ENCODE results near the gene WDR89. TPM values are rescaled to one million over a fixed set of nuclear protein-coding genes. Genes with fewer than 3 reads are reported as not detected.

Gene WDR89
- total and polyA plus RNA-seq, 7 donors = 5.9 to 12.3 (median 9.7) TPM

- WGBS, 3 donors = 63 to 67% (median 66%) methylated on average over 7 of the region's 7 CpGs
- Histone ChIP-seq H3K4me3 (no peak overlapping the region), H3K27me3 (ENCODE audit: insufficient read depth in 3 of 3, low read length in 2 of 3) (no peaks in the 10 kb centered on the region), H3K4me1 (no peaks in the 10 kb centered on the region), H3K9me3 (no peaks in the 10 kb centered on the region), H3K27ac (no peak overlapping the region), H3K36me3 (ENCODE audit: insufficient read depth in 1 of 2, low read depth in 1 of 2) (peaks cover 0 to 14% of the 10 kb centered on the region in 2 donors)
- peak in 1 of 4 donors; percentile 30 for ATAC-seq
- intact Hi-C loops (cut with DNase I) = no loop called here
- DNase-seq = no peak
- no peak for TF ChIP-seq CTCF (IDR thresholded peaks at IDR 0.05)
Observed at GRCh38 chr14:63673886-63674497, 32.3 kb upstream of the WDR89 start.

- ATAC-seq (no peak), DNase-seq (no peak)
- 85 to 88% (median 87%) methylated on average over 5 of the region's 5 CpGs for WGBS, 3 donors
Observed at GRCh38 chr14:63673255-63673654, 31.6 kb upstream of the WDR89 start.

GRCh38 chr14:63672417-63673180, 30.9 kb upstream of the WDR89 start:
- 58 to 65% (median 61%) methylated on average over 7 of the region's 7 CpGs for WGBS, 3 donors

More at GRCh38 chr14:63673255-63673654, 31.6 kb upstream of the WDR89 start:
- no peak overlapping the region for H3K4me3 ChIP-seq
- intact Hi-C loops (cut with DNase I) = no loop called here
- no peak for TF ChIP-seq CTCF (IDR thresholded peaks at IDR 0.05)
- H3K27ac ChIP-seq = no peak overlapping the region
- H3K9me3 ChIP-seq = no peaks in the 10 kb centered on the region
- H3K4me1 ChIP-seq = no peaks in the 10 kb centered on the region
- H3K27me3 ChIP-seq (ENCODE audit: insufficient read depth in 3 of 3, low read length in 2 of 3) = no peaks in the 10 kb centered on the region
- peaks cover 0 to 14% of the 10 kb centered on the region in 2 donors for H3K36me3 ChIP-seq (ENCODE audit: insufficient read depth in 1 of 2, low read depth in 1 of 2)

GRCh38 chr14:63671987-63672386, 30.3 kb upstream of the WDR89 start:
- 82 to 87% (median 83%) methylated on average over 3 of the region's 3 CpGs for WGBS, 3 donors
- Histone ChIP-seq H3K27me3 (ENCODE audit: insufficient read depth in 3 of 3, low read length in 2 of 3) (no peaks in the 10 kb centered on the region), H3K4me3 (no peak overlapping the region), H3K27ac (no peak overlapping the region), H3K4me1 (no peaks in the 10 kb centered on the region), H3K9me3 (no peaks in the 10 kb centered on the region), H3K36me3 (ENCODE audit: insufficient read depth in 1 of 2, low read depth in 1 of 2) (peaks cover 0 to 8% of the 10 kb centered on the region in 2 donors)
- DNase-seq (no peak), ATAC-seq (no peak)
- no peak for TF ChIP-seq CTCF (IDR thresholded peaks at IDR 0.05)
- intact Hi-C loops (cut with DNase I) = no loop called here

More at GRCh38 chr14:63672417-63673180, 30.9 kb upstream of the WDR89 start:
- ATAC-seq (no peak), DNase-seq (no peak)
- intact Hi-C loops (cut with DNase I) = no loop called here
- TF ChIP-seq CTCF (IDR thresholded peaks at IDR 0.05) = no peak
- Histone ChIP-seq H3K27ac (no peak overlapping the region), H3K9me3 (no peaks in the 10 kb centered on the region), H3K4me3 (no peak overlapping the region), H3K36me3 (ENCODE audit: insufficient read depth in 1 of 2, low read depth in 1 of 2) (peaks cover 0 to 14% of the 10 kb centered on the region in 2 donors), H3K4me1 (no peaks in the 10 kb centered on the region), H3K27me3 (ENCODE audit: insufficient read depth in 3 of 3, low read length in 2 of 3) (no peaks in the 10 kb centered on the region)

Data from psoas muscle (tissue), 8 donors.